ENCODE measurements around the gene BRF1.

- TF ChIP-seq CTCF (conservative IDR thresholded peaks at IDR 0.05; ENCODE audit: low read length): no peak
- no peak for TF ChIP-seq EZH2phosphoT487 (IDR thresholded peaks at IDR 0.05; ENCODE audit: borderline replicate concordance)
These were observed 81.0 kb downstream of the BRF1 start for GRCh38 chr14:105219753-105220152.
